Measurements from ENCODE around the gene ADGRE2. TPM values are rescaled to one million over a fixed set of nuclear protein-coding genes. Genes with fewer than 3 reads are reported as not detected.
"Not testable (repeated sequence)": the region's sequence is repeated elsewhere in the genome, so short reads cannot be mapped to it uniquely, and the experiment has no call there.

ADGRE2 gene
- total and polyA plus RNA-seq, 4 donors: 0.40 to 5.3 (median 1.2) TPM

DNA sequence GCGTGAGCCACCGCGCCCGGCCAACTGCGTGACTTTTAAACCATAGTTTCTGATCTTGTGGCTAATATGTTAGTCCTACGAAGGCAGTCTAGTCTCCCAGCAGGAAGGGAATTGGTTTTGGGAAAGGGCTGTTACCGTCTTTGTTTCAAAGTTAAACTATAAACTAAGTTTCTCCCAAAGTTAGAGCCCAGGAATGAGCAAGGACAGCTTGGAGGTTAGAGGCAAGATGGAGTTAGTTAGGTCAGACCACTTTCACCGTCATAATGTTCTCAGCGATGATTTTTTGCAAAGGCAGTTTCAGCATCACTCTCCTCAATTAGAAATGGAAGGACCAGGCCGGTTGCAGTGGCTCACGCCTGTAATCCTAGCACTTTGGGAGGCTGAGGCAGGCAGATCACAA, 17.7 kb upstream of the ADGRE2 start:
- 91% methylated on average over 11 of the region's 11 CpGs for WGBS
- H3K4me3 ChIP-seq (ENCODE audit: low read depth in 1 of 3, low read length in 3 of 3): no peak overlapping the region
- no peaks in the 10 kb centered on the region for H3K36me3 ChIP-seq (ENCODE audit: control insufficient read depth in 4 of 4, insufficient read depth in 3 of 4, low read depth in 1 of 4, low read length in 3 of 4)
- H3K9ac ChIP-seq (ENCODE audit: low read depth in 1 of 2, low read length in 2 of 2): no peak overlapping the region
- DNase-seq (ENCODE audit: low spot score): no peak
- peaks cover 0 to 4% (median 0%) of the 10 kb centered on the region in 4 donors for H3K9me3 ChIP-seq (ENCODE audit: control insufficient read depth in 4 of 4, low read length in 3 of 4)
- H3K27me3 ChIP-seq (ENCODE audit: control insufficient read depth in 4 of 4, insufficient read depth in 4 of 4, low read length in 3 of 4): no peaks in the 10 kb centered on the region
- H3K27ac ChIP-seq (ENCODE audit: low read depth in 1 of 2, low read length in 2 of 2): no peak overlapping the region
- TF ChIP-seq, protein P1, sequence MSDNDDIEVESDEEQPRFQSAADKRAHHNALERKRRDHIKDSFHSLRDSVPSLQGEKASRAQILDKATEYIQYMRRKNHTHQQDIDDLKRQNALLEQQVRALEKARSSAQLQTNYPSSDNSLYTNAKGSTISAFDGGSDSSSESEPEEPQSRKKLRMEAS (IDR thresholded peaks at IDR 0.05): no peak
- TF ChIP-seq, protein P2, sequence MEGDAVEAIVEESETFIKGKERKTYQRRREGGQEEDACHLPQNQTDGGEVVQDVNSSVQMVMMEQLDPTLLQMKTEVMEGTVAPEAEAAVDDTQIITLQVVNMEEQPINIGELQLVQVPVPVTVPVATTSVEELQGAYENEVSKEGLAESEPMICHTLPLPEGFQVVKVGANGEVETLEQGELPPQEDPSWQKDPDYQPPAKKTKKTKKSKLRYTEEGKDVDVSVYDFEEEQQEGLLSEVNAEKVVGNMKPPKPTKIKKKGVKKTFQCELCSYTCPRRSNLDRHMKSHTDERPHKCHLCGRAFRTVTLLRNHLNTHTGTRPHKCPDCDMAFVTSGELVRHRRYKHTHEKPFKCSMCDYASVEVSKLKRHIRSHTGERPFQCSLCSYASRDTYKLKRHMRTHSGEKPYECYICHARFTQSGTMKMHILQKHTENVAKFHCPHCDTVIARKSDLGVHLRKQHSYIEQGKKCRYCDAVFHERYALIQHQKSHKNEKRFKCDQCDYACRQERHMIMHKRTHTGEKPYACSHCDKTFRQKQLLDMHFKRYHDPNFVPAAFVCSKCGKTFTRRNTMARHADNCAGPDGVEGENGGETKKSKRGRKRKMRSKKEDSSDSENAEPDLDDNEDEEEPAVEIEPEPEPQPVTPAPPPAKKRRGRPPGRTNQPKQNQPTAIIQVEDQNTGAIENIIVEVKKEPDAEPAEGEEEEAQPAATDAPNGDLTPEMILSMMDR (IDR thresholded peaks at IDR 0.05; ENCODE audit: low read depth, low read length, missing input control): no peak
- TF ChIP-seq SP1 (IDR thresholded peaks at IDR 0.05) (no peak), GABPA (IDR thresholded peaks at IDR 0.05 in 1 of 2, conservative IDR thresholded peaks at IDR 0.05 in 1 of 2) (no peak), RAD21 (IDR thresholded peaks at IDR 0.05) (no peak), EGR1 (IDR thresholded peaks at IDR 0.05; ENCODE audit: low read depth in 2 of 2) (no peak), FOXA1 (IDR thresholded peaks at IDR 0.05) (no peak), FOXA2 (IDR thresholded peaks at IDR 0.05) (no peak)
- TF ChIP-seq, protein P3, sequence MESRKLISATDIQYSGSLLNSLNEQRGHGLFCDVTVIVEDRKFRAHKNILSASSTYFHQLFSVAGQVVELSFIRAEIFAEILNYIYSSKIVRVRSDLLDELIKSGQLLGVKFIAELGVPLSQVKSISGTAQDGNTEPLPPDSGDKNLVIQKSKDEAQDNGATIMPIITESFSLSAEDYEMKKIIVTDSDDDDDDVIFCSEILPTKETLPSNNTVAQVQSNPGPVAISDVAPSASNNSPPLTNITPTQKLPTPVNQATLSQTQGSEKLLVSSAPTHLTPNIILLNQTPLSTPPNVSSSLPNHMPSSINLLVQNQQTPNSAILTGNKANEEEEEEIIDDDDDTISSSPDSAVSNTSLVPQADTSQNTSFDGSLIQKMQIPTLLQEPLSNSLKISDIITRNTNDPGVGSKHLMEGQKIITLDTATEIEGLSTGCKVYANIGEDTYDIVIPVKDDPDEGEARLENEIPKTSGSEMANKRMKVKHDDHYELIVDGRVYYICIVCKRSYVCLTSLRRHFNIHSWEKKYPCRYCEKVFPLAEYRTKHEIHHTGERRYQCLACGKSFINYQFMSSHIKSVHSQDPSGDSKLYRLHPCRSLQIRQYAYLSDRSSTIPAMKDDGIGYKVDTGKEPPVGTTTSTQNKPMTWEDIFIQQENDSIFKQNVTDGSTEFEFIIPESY (IDR thresholded peaks at IDR 0.05): no peak
- no peaks in the 10 kb centered on the region for H3K4me1 ChIP-seq (ENCODE audit: control insufficient read depth in 4 of 4, insufficient read depth in 4 of 4, low read length in 3 of 4)

DNA sequence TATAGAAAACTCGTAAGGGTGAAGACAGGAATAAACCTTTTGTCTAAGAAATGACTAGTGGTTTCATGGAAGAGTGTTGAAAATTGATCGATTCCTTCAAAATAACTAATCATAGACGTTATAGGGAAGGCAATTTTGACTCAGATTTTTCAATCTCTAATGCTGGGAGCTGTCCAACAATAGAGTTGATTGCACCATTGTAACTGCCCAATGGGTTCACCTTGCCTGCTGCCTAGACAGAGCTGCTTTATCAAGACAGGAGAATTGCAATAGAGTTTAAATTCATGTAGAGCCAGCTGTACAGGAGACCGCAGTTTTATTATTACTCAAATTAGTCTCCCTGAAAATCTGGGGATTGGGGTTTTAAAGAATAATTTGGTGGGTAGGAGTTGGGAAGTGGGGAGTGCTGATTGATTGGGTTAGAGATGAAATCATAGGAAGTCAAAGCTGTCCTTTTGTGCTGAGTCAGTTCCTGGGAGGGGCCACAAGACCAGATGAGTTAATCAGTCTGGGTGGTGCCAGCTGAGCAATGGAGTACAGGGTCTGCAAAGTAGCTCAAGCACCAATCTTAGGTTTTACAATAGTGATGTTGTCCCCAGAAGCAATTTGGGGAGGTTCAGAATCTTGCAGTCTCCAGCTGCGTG, 16.8 kb upstream of the ADGRE2 start:
- Histone ChIP-seq H3K27ac (ENCODE audit: low read depth in 1 of 2, low read length in 2 of 2) (no peak overlapping the region), H3K9ac (ENCODE audit: low read depth in 1 of 2, low read length in 2 of 2) (no peak overlapping the region), H3K4me3 (ENCODE audit: low read depth in 1 of 3, low read length in 3 of 3) (no peak overlapping the region), H3K9me3 (ENCODE audit: control insufficient read depth in 4 of 4, low read length in 3 of 4) (peaks cover 0 to 4% (median 0%) of the 10 kb centered on the region in 4 donors), H3K36me3 (ENCODE audit: control insufficient read depth in 4 of 4, insufficient read depth in 3 of 4, low read depth in 1 of 4, low read length in 3 of 4) (no peaks in the 10 kb centered on the region), H3K27me3 (ENCODE audit: control insufficient read depth in 4 of 4, insufficient read depth in 4 of 4, low read length in 3 of 4) (no peaks in the 10 kb centered on the region), H3K4me1 (ENCODE audit: control insufficient read depth in 4 of 4, insufficient read depth in 4 of 4, low read length in 3 of 4) (no peaks in the 10 kb centered on the region)
- no peak for TF ChIP-seq RXRA (IDR thresholded peaks at IDR 0.05)
- TF ChIP-seq RAD21 (IDR thresholded peaks at IDR 0.05): no peak
- TF ChIP-seq FOXA2 (IDR thresholded peaks at IDR 0.05): no peak
- no peak for TF ChIP-seq HNF4G (IDR thresholded peaks at IDR 0.05)
- TF ChIP-seq ATF3 (IDR thresholded peaks at IDR 0.05): no peak
- TF ChIP-seq SP1 (IDR thresholded peaks at IDR 0.05): no peak
- TF ChIP-seq, protein P2 (IDR thresholded peaks at IDR 0.05; ENCODE audit: low read depth, low read length, missing input control): no peak
- no peak for TF ChIP-seq FOXA1 (IDR thresholded peaks at IDR 0.05)
- no peak for TF ChIP-seq HNF4A (conservative IDR thresholded peaks at IDR 0.05)
- no peak for TF ChIP-seq TAF1 (conservative IDR thresholded peaks at IDR 0.05)
- TF ChIP-seq NR2F2 (IDR thresholded peaks at IDR 0.05): no peak
- no peak for TF ChIP-seq EGR1 (IDR thresholded peaks at IDR 0.05; ENCODE audit: low read depth in 2 of 2)
- no peak for TF ChIP-seq YY1 (IDR thresholded peaks at IDR 0.05)
- WGBS: 79% methylated on average over 5 of the region's 5 CpGs
- no peak for DNase-seq (ENCODE audit: low spot score)

GRCh38 chr19:14792250-14792649, 13.9 kb upstream of the ADGRE2 start:
- not testable (repeated sequence) for H3K4me1 ChIP-seq (ENCODE audit: control insufficient read depth in 4 of 4, insufficient read depth in 4 of 4, low read length in 3 of 4); H3K9ac ChIP-seq (ENCODE audit: low read depth in 1 of 2, low read length in 2 of 2); DNase-seq (ENCODE audit: low spot score); H3K4me3 ChIP-seq (ENCODE audit: low read depth in 1 of 3, low read length in 3 of 3); H3K27ac ChIP-seq (ENCODE audit: low read depth in 1 of 2, low read length in 2 of 2); H3K27me3 ChIP-seq (ENCODE audit: control insufficient read depth in 4 of 4, insufficient read depth in 4 of 4, low read length in 3 of 4); H3K36me3 ChIP-seq (ENCODE audit: control insufficient read depth in 4 of 4, insufficient read depth in 3 of 4, low read depth in 1 of 4, low read length in 3 of 4); H3K9me3 ChIP-seq (ENCODE audit: control insufficient read depth in 4 of 4, low read length in 3 of 4)
- 87% methylated on average over 6 of the region's 6 CpGs for WGBS
